Hippocampal formation (tissue), 2 donors: ENCODE results near the gene KCNQ2.

Experiments
- DNase-seq, 2 donors: peaks; one replicate each; lab custom pipeline; 2025; lab: John Stamatoyannopoulos, UW

The KCNQ2 gene

DNA sequence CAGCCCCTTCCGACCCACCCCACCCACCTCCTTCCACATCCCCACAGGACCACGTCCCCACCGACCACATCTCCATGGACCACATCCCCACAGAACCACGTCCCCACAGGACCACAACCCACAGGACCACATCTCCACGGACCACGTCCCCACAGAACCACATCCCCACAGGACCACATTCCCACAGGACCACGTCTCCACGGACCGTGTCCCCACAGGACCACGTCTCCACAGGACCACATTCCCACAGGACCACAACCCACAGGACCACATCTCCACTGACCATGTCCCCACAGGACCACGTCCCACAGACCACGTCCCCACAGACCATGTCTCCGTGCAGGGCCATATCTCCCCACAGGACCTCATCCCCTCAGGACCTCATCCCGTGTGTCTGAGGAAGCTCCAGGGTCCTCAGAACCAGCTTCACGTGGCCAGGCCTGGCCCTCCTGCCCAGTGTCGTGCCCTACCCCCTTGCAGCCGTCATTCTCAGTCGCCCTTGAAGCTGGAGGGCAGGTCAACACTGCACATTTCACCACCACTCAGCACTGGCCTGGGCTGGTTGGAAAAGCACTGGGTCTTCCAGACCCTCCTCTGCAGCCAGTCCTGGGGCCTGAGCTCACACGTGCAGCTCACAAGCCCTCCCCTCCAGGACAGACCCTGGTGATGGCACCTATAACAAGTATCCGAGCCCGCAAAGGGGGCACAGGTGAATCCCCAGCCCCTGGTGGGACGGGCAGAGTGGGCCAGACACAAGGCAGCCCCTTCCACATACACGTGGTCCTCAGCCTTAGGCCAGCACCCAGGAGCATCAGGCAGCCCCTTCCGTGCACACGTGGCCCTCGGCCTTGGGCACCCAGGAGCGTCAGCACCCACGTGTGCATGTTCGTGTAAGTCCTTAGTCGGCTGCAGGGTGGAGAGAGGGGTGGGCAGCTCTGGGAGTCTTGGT, 115.2 kb downstream of the KCNQ2 start:
- no peak for DNase-seq

GRCh38 chr20:63356511-63356910, 115.9 kb downstream of the KCNQ2 start:
- DNase-seq: no peak

DNA sequence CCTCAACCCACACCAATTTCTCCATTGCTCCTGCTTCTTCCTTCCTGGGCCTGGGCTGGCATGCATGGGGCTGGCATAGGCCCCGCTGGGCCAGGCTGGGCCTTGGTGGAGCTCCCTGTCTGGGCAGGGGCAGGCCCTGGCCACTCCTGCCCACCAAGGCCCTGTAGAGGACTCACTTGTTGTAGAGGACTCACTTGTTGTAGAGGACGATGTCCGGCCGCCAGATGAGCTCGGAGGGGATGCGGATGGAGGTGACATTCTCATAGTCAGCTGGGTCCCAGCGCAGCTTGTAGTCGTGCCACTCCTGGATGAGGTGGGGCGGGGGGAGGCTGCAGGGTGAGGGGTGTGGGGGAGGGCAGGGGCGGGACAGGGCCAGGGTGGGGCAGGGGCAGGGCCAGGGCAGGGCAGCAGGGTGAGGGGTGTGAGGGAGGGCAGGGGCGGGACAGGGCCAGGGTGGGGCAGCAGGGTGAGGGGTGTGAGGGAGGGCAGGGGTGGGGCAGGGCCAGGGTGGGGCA, 116.6 kb downstream of the KCNQ2 start:
- DNase-seq: no peak

- DNase-seq: no peak
These were observed 117.7 kb downstream of the KCNQ2 start for GRCh38 chr20:63354636-63355350.

DNA sequence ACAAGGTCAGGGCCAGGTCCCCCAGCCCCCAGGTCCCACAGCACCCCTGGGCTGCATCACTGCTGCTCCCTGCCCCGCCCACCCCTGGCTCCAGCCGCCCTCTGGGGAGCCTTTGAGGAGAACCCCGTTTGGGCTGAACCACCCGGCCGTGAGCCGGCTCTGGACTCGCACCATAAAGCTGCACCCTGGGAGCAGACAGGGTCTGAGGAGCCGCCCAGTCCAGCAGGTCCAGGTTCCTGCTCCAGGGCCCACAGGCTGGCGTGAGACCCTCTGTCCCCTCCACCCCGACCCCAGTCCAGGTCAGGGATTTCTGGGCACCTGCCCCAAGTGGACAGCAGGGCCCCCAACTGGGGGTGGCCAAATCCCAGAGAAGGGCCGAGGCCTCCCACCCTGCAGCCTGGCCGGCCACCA, 119.6 kb downstream of the KCNQ2 start:
- DNase-seq: no peak

- peak in 1 of 2 donors; percentile 44 for DNase-seq
These were observed 120.5 kb downstream of the KCNQ2 start for GRCh38 chr20:63351811-63352591.

- DNase-seq: no peak
These were observed 121.1 kb downstream of the KCNQ2 start for GRCh38 chr20:63351326-63351700.

DNA sequence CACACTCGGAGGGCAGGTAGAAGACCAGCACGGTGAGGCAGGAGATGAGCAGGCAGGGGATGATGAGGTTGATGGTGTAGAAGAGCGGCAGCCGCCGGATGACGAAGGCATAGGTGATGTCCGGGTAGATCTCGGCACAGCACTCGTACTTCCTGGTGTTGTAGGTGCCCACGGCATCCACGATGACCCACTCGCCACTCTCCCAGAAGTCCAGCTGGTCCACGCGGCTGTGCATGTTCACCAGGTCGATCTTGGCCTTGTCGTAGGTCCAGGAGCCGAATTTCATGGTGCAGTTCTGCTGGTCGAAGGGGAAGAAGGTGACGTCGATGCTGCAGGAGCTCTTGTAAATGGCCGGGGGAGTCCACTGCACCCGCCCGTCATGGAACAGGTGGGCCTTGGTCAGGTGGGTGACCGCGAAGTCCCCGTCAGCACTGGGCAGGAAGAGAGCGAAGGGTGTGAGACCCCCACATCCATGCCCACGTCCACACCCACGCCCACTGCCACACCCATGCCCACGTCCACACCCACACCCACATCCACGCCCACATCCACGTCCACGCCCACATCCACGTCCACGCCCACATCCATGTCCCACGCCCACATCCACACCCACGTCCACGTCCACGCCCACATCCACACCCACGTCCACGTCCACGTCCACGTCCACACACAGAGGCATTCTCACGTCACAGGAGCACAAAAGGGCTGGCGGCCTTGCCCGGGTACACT, 121.7 kb downstream of the KCNQ2 start:
- DNase-seq: no peak
